Loucy (cell line): Measurements from ENCODE around the gene CHMP5.
A peak's percentile ranks its signal among the peaks of the same experiment; 100 is the strongest.

ENCODE experiments used
- H2AFZ ChIP-seq: fragments of 200-600 bp; sonication (generic); 2 replicates; pipeline ENCODE4 v1.6.0; 2016; ENCODE audit warnings: antibody characterized with exemption, mild to moderate bottlenecking, low read length, moderate library complexity
- H3F3A ChIP-seq: fragments of 200-600 bp; 2 replicates; pipeline ENCODE4 v1.6.0; 2016; ENCODE audit warnings: antibody characterized with exemption, low read depth, mild to moderate bottlenecking
- H3K27me3 ChIP-seq: fragments of 200-600 bp; sonication (generic); 2 replicates; pipeline ENCODE4 v1.6.1; 2014; ENCODE audit warnings: low read length, mild to moderate bottlenecking; ENCODE audit not compliant: insufficient read depth, poor library complexity, severe bottlenecking
- H3K36me3 ChIP-seq: fragments of 200-600 bp; sonication (generic); 2 replicates; pipeline ENCODE4 v1.6.1; 2016; ENCODE audit warnings: low read length; ENCODE audit not compliant: insufficient read depth
- H3K4me1 ChIP-seq: fragments of 200-600 bp; sonication (generic); 2 replicates; pipeline ENCODE4 v1.5.1; 2014; ENCODE audit warnings: low read length, mild to moderate bottlenecking; ENCODE audit not compliant: insufficient read depth, poor library complexity, severe bottlenecking
- H3K4me2 ChIP-seq: fragments of 200-600 bp; sonication (generic); 2 replicates; pipeline ENCODE4 v1.6.0; 2014; ENCODE audit warnings: antibody characterized with exemption, low read length, low read depth, mild to moderate bottlenecking; ENCODE audit not compliant: poor library complexity, severe bottlenecking
- H3K4me3 ChIP-seq: fragments of 200-600 bp; sonication (generic); 2 replicates; pipeline ENCODE4 v1.5.1; 2014; ENCODE audit warnings: low read length, mild to moderate bottlenecking, mixed read lengths; ENCODE audit not compliant: poor library complexity, severe bottlenecking
- H3K79me2 ChIP-seq: fragments of 200-600 bp; sonication (generic); 2 replicates; pipeline ENCODE4 v1.6.1; 2014; ENCODE audit warnings: low read length; ENCODE audit not compliant: insufficient read depth
- H3K9ac ChIP-seq: fragments of 200-600 bp; sonication (generic); 2 replicates; pipeline ENCODE4 v1.6.0; 2014; ENCODE audit warnings: mild to moderate bottlenecking, low read depth, low read length, moderate library complexity; ENCODE audit not compliant: poor library complexity, severe bottlenecking
- H3K9me2 ChIP-seq: fragments of 200-600 bp; sonication (generic); replicated peaks from 2 replicates; pipeline ENCODE4 v1.6.1; 2016; ENCODE audit warnings: low read depth, low read length, mixed read lengths
- H3K9me3 ChIP-seq: fragments of 200-600 bp; sonication (generic); 2 replicates; pipeline ENCODE4 v1.6.1; 2014; ENCODE audit warnings: mild to moderate bottlenecking, antibody characterized with exemption, low read length, low read depth; ENCODE audit not compliant: insufficient read depth
- H4K20me1 ChIP-seq: fragments of 200-600 bp; sonication (generic); 2 replicates; pipeline ENCODE4 v1.6.0; 2014; ENCODE audit warnings: antibody characterized with exemption, low read length, mild to moderate bottlenecking; ENCODE audit not compliant: insufficient read depth, poor library complexity, severe bottlenecking
- EZH2phosphoT487 ChIP-seq: fragments of 200-600 bp; IDR thresholded peaks from 2 replicates; pipeline ENCODE4 v1.6.1; 2018; ENCODE audit warnings: antibody characterized with exemption, mild to moderate bottlenecking, moderate library complexity, borderline replicate concordance
- TF ChIP-seq, protein P1 (sequence below): fragments of 200-600 bp; sonication (generic); conservative IDR thresholded peaks from 2 replicates; pipeline ENCODE4 v1.5.1; 2014; ENCODE audit warnings: mild to moderate bottlenecking, antibody characterized with exemption, low read length

CHMP5 gene

DNA sequence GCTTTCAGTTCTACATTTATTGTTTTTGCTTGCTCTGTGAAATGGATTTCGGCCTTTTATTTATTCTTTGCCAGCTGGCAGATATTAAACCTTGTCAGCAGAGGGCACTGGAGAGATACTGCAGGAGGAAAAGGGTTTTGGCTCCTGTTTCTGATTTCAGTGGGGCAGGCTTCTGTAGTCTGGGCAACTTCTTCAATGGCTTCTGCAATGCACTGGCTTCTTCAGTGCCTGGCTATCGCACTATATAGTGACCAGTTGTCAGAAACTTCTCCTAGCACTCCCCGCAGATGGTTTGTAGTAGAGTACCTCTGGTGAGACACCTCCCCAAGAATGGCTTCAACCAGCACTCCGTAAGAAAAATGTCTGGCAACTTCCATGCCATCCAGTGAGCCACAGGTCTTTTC is 22.2 kb downstream of the CHMP5 start:
- TF ChIP-seq, protein P1, sequence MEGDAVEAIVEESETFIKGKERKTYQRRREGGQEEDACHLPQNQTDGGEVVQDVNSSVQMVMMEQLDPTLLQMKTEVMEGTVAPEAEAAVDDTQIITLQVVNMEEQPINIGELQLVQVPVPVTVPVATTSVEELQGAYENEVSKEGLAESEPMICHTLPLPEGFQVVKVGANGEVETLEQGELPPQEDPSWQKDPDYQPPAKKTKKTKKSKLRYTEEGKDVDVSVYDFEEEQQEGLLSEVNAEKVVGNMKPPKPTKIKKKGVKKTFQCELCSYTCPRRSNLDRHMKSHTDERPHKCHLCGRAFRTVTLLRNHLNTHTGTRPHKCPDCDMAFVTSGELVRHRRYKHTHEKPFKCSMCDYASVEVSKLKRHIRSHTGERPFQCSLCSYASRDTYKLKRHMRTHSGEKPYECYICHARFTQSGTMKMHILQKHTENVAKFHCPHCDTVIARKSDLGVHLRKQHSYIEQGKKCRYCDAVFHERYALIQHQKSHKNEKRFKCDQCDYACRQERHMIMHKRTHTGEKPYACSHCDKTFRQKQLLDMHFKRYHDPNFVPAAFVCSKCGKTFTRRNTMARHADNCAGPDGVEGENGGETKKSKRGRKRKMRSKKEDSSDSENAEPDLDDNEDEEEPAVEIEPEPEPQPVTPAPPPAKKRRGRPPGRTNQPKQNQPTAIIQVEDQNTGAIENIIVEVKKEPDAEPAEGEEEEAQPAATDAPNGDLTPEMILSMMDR: peak; percentile 89
- no peak for TF ChIP-seq EZH2phosphoT487
- H3K9me2 ChIP-seq: no peaks in the 10 kb centered on the region
- H3K4me2 ChIP-seq: no peak overlapping the region
- peaks cover 6% of the 10 kb centered on the region for H3K4me1 ChIP-seq
- H3K79me2 ChIP-seq: peaks cover 22% of the 10 kb centered on the region
- no peaks in the 10 kb centered on the region for H3K27me3 ChIP-seq
- peaks cover 4% of the 10 kb centered on the region for H4K20me1 ChIP-seq
- H3K9me3 ChIP-seq: no peaks in the 10 kb centered on the region
- H3K4me3 ChIP-seq: no peak overlapping the region
- H3K9ac ChIP-seq: no peak overlapping the region
- H3K36me3 ChIP-seq: peaks cover 8% of the 10 kb centered on the region; the same call in 1 of the 2 replicates
- H2AFZ ChIP-seq: no peak overlapping the region
- H3F3A ChIP-seq: peaks cover 7% of the 10 kb centered on the region

DNA sequence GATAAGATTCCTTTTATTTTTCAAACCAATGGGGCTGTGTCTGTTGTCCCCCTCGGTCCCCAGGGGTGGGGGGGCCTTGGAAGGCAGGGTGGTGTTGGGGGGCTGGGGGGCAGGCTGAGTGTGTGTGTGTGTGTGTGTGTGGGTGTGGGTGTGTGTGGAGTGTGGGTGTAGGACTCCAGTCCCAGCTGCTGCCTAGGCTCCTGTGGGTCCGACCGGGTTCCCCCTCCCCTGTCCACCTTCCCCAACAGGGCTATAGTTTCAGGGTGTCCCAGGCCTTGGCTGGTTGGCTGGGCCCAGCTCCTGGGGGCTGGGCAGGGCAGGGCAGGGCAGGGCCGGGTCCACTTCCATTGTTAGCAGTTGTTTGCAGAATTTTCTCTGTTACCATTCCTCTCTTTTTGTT is 23.4 kb downstream of the CHMP5 start:
- H3K9me2 ChIP-seq: no peaks in the 10 kb centered on the region
- H3K79me2 ChIP-seq: peaks cover 33% of the 10 kb centered on the region
- H3K4me1 ChIP-seq: peaks cover 15% of the 10 kb centered on the region
- no peaks in the 10 kb centered on the region for H3K27me3 ChIP-seq
- TF ChIP-seq EZH2phosphoT487: no peak
- TF ChIP-seq, protein P1: no peak
- H3F3A ChIP-seq: peaks cover 7% of the 10 kb centered on the region
- H2AFZ ChIP-seq: no peak overlapping the region
- H3K4me2 ChIP-seq: no peak overlapping the region
- H3K36me3 ChIP-seq: no peaks in the 10 kb centered on the region
- H3K9ac ChIP-seq: no peak overlapping the region
- H3K9me3 ChIP-seq: no peaks in the 10 kb centered on the region
- H3K4me3 ChIP-seq: no peak overlapping the region
- peaks cover 5% of the 10 kb centered on the region for H4K20me1 ChIP-seq

DNA sequence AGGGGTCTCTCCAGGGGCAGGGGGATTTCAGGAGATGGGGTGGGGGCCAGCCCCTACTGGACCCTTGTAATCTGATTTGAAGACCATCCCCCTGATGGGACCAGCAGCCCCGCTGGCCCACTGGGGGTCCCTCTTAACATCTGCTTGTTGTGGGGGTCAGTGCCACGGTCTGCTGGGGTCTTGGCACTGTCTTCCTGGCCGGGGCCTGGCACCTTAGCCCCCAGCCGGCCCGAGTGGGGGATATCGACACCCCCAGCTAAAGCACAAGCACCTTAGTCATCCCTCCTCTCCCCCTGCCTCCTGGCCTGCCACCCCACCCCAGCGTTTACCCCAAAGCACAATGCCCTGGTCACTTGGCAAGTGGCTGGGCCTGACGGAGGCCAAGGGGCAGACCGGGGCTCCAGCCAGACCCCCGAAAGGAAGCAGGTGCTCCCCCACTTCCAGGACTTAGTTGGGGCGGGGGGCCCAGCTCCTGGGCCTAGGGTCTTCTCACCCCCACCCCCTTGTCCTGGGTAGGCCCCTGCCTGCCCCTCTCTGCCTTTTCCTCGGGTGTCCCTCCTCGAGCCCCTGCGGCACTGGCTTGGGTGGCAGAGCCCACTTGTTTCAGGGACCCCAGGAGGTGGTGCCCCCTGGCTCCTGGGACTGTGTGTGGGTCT is 24.1 kb downstream of the CHMP5 start:
- H3K9me2 ChIP-seq: no peaks in the 10 kb centered on the region
- H3K4me2 ChIP-seq: peak overlapping the region; percentile 82
- peak overlapping the region; percentile 87 for H3K4me3 ChIP-seq
- peaks cover 12% of the 10 kb centered on the region for H4K20me1 ChIP-seq
- TF ChIP-seq, protein P1: no peak
- TF ChIP-seq EZH2phosphoT487: no peak
- no peaks in the 10 kb centered on the region for H3K27me3 ChIP-seq
- no peaks in the 10 kb centered on the region for H3K9me3 ChIP-seq
- no peaks in the 10 kb centered on the region for H3K36me3 ChIP-seq
- H3K79me2 ChIP-seq: peaks cover 40% of the 10 kb centered on the region
- peaks cover 7% of the 10 kb centered on the region for H3F3A ChIP-seq
- no peak overlapping the region for H2AFZ ChIP-seq
- H3K4me1 ChIP-seq: peaks cover 15% of the 10 kb centered on the region
- H3K9ac ChIP-seq: peak overlapping the region; percentile 98
